Pulmonary artery endothelial cell (primary cell): ENCODE measurements around the gene OR5AU1. TPM values are rescaled to one million over a fixed set of nuclear protein-coding genes. Genes with fewer than 3 reads are reported as not detected.

Experiments used
- DNase-seq: peaks from one replicate; pipeline ENCODE4 v3.0.0-alpha.2; 2011; ENCODE audit warnings: low read depth, low spot score
- total RNA-seq: library from RNA; depleted of rRNA; stranded (reverse); fragments of >200 nt; gene quantifications from 2 replicates; pipeline ENCODE4 v1.2.3, GENCODE V29; 2014

OR5AU1 gene
- total RNA-seq, 1 donor from 2014 or later = not detected

DNA sequence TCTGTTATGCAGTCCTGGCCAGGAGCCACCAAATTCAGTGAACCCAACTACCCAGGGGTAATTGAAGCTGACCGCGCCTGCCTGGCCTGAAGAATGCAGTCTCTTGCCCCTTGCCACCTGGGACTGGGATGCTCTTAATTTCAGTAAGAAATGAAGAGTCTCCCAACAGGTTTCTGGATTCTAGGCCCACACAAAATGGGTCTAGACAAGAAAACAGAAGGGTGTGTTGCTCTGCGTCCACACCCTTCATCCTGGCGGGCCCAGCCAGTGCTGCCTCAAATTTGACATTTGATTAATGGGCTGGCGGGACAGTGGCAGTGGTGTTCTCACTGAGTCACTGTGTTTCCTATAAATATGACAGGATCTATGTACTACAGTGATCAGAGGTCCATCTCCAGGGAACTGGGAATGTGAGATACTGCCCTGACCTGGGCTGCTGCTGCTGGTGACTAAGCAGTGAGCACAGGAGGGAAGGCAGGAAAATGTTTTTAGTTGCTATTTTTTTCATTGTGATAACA lies 48.5 kb downstream of the OR5AU1 start:
- no peak for DNase-seq

DNA sequence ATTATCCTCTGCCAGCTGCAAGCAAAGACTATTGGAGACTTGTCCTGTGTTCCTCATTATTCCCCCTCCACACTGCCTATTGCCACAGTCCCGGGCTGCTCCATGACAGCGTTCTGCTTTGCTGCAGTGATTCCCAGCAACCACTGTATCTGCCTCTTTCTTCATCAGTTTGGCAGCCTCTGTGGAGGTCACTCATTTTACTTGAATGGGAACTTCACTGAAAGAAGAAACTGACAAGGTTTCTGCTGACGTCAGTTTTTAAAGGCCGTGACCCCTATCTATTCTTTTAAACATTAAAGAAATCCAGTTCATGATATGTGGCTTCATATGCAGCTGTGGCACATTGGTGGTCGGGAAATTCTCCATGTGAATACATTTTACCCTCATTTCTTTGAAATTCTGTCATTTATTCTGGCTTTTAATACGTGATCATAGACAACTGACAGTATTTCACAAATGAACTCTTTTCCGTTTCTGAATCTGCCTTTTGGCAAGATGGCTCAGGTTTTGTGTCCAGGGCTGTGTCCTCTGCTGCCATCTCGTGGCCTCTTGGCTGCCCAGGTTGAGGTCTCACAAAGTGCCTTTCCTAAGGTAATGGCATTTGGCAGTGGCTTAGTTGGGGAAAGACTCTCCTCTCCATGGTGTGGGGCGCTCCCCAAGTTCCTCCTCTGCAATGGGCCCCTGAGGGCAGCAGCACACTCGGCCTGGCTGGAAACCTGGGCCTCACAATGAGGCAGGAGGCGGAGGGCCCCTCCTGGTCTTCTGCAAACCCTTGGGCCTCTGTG lies 49.2 kb downstream of the OR5AU1 start:
- no peak for DNase-seq

DNA sequence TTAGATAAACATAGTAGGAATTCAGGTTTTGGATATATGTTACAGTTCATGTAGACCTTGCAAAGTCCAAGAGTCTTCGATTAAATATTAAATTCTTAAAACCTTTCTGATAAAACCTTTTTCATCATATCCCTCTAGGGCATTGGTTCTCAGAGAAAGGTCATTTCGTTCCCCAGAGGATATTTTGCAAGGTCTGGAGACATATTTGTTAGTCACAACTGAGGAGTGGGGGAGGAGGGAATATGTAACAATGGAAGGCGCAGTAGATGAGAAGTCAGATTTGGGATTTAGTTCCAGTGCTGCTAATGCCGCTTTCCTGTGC lies 49.7 kb downstream of the OR5AU1 start:
- DNase-seq = no peak

DNA sequence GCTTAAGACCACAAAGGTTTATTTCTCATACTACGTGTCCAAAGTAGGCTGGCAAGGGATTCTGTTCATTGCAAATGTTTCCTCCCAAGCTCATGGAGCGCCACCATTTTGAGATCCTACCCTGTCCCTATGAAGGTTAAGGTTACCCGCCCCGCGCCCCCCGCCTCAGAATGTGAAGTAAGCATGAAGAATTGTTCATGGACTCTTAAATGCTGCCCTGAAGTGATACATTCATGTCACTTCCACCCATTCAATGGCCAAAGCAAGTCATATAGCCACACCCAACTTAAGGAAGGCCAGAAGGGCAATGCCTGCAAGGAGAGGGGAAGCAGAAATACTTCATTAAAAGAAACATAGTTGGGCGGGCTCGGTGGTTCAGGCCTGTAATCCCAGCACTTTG lies 50.8 kb downstream of the OR5AU1 start:
- DNase-seq = no peak

Other genes starting within 250 kb of the OR5AU1 start
- not detected in 2 replicates for gene RNASE2, start 200.6 kb downstream of the OR5AU1 start, total RNA-seq
- gene METTL17, start 166.1 kb downstream of the OR5AU1 start, total RNA-seq = 31.9 and 33.2 TPM in 2 replicates
- not detected in 2 replicates for gene SLC39A2, start 156.8 kb downstream of the OR5AU1 start, total RNA-seq
- gene NDRG2, start 131.0 kb downstream of the OR5AU1 start, total RNA-seq = 0.11 and 0.13 TPM in 2 replicates
- gene TPPP2, start 125.8 kb downstream of the OR5AU1 start, total RNA-seq = not detected in 2 replicates
- not detected in 2 replicates for gene RNASE13, start 121.3 kb downstream of the OR5AU1 start, total RNA-seq
- not detected in 2 replicates for gene RNASE7, start 113.7 kb downstream of the OR5AU1 start, total RNA-seq
- gene RNASE8, start 98.2 kb downstream of the OR5AU1 start, total RNA-seq = not detected in 2 replicates
- 4.1 and 6.2 TPM in 2 replicates for gene ARHGEF40, start 85.8 kb downstream of the OR5AU1 start, total RNA-seq
- 3.9 and 4.2 TPM in 2 replicates for gene ZNF219, start 57.4 kb downstream of the OR5AU1 start, total RNA-seq
- not detected in 2 replicates for gene TMEM253, start 55.0 kb downstream of the OR5AU1 start, total RNA-seq
- gene HNRNPC, start 113.4 kb upstream of the OR5AU1 start, total RNA-seq = 905 and 1,085 TPM in 2 replicates
- not detected in 2 replicates for gene RPGRIP1, start 124.0 kb upstream of the OR5AU1 start, total RNA-seq
- 98.9 and 125 TPM in 2 replicates for gene SUPT16H, start 228.0 kb upstream of the OR5AU1 start, total RNA-seq